ENCODE results near the gene NDST4.

NDST4 gene

DNA sequence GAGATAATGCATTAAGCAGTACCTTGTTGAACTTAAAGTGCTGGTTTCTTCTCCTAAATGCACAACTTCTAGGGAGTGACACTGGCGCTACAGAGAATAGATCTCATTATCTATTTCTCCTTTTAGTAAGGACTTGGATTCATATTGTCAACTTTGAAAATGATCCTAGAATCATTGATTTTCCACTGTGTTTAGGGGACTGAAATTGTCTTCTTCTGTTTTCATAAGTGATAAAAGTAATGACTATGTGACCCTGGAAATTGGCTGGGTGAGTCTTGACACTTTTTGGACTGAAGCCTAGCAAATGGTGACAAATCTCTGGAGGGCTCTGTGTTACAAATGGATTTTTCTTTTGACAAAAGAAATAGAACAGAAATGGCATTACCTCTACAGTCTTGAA lies 167.8 kb downstream of the NDST4 start:
- TF ChIP-seq, protein P1, sequence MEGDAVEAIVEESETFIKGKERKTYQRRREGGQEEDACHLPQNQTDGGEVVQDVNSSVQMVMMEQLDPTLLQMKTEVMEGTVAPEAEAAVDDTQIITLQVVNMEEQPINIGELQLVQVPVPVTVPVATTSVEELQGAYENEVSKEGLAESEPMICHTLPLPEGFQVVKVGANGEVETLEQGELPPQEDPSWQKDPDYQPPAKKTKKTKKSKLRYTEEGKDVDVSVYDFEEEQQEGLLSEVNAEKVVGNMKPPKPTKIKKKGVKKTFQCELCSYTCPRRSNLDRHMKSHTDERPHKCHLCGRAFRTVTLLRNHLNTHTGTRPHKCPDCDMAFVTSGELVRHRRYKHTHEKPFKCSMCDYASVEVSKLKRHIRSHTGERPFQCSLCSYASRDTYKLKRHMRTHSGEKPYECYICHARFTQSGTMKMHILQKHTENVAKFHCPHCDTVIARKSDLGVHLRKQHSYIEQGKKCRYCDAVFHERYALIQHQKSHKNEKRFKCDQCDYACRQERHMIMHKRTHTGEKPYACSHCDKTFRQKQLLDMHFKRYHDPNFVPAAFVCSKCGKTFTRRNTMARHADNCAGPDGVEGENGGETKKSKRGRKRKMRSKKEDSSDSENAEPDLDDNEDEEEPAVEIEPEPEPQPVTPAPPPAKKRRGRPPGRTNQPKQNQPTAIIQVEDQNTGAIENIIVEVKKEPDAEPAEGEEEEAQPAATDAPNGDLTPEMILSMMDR (IDR thresholded peaks at IDR 0.05; ENCODE audit: extremely low read depth, missing control alignments): no peak

GRCh38 chr4:114941503-114941902 lies 171.9 kb downstream of the NDST4 start:
- TF ChIP-seq, protein P1 (IDR thresholded peaks at IDR 0.05; ENCODE audit: extremely low read depth, missing control alignments): no peak
- DNase-seq (ENCODE audit: low spot score): no peak

More for the DNA sequence above, 167.8 kb downstream of the NDST4 start:
- DNase-seq (ENCODE audit: low spot score): no peak

DNA sequence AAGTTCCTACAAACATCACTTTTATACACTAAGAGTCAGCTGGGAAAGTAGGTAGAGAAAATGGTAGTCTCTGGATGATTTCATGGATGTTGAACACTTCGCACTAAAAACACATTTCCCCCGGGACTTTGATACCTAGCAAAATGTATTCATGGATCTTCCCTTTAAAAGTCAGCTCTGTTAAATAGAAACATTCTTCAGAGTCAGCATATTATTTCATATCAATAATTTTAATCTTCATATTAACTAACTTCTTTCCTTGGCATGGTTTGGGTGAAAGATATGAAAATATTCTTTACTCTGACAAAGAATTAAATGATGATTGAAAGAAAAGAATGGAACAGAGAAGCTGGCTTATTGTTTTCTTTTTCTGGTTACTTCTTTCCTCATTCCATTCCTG lies 185.5 kb downstream of the NDST4 start:
- no peak for DNase-seq (ENCODE audit: low spot score)
- TF ChIP-seq, protein P1 (IDR thresholded peaks at IDR 0.05; ENCODE audit: extremely low read depth, missing control alignments): no peak

DNA sequence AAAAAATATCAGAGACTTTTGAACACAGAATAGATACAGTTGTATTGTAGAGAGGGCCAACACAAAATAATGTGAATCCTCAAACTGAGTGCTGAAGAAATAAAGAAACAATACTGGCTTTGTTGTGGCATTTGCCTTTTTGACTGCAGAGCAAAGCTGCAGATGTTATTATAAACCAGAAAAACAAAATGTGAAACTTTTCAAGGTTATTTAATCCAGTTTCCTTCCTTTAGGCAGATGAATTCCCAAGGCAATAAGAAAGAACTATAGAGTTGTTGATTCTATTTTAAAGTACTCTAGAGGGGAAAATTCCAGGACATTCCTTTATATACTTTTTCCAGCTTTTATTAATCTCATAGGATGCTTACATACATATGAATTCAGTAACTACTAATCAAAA lies 186.8 kb downstream of the NDST4 start:
- TF ChIP-seq, protein P1 (IDR thresholded peaks at IDR 0.05; ENCODE audit: extremely low read depth, missing control alignments): no peak
- no peak for DNase-seq (ENCODE audit: low spot score)

DNA sequence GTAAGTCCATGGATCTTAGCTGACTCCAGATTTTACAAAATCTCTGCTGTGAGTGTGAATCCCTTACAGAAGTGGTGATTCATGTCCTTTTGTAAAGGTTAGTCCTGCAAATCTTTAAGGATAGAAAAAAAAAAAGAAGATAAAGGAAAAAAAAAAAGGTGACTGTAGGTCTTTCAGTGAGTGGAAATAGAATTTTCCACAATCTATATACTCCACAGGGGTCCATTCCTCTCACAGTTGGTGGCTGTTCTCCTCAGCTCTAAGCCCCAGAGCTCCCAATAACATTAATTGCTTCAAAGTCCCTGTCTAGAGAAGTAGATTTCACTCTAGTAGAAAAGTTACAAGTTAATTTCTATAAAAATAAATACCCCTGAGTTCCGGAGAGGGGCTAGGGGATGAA lies 189.1 kb downstream of the NDST4 start:
- DNase-seq (ENCODE audit: low spot score): no peak
- TF ChIP-seq, protein P1 (IDR thresholded peaks at IDR 0.05; ENCODE audit: extremely low read depth, missing control alignments): no peak

- DNase-seq (ENCODE audit: low spot score): no peak
- TF ChIP-seq, protein P1 (IDR thresholded peaks at IDR 0.05; ENCODE audit: extremely low read depth, missing control alignments): no peak
These were observed 190.9 kb downstream of the NDST4 start for GRCh38 chr4:114922592-114922933.

- TF ChIP-seq, protein P1 (IDR thresholded peaks at IDR 0.05; ENCODE audit: extremely low read depth, missing control alignments): no peak
- DNase-seq (ENCODE audit: low spot score): no peak
These were observed 191.4 kb downstream of the NDST4 start for GRCh38 chr4:114921790-114922591.
